HepG2 (cell line): Measurements from ENCODE around the gene ATG16L2. TPM values are rescaled to one million over a fixed set of nuclear protein-coding genes. Genes with fewer than 3 reads are reported as not detected.

Experiments
- ARID2 ChIP-seq: sonication (generic); formaldehyde crosslinking; IDR thresholded peaks from 2 replicates; pipeline ENCODE4 v1.8.1; 2022; ENCODE audit warnings: mild to moderate bottlenecking, missing genetic modification reagents, borderline replicate concordance
- CEBPB ChIP-seq: IDR thresholded peaks from 2 replicates; pipeline ENCODE4 v1.6.1; 2011; ENCODE audit warnings: low read depth, low read length, improper control_type of control experiment, borderline replicate concordance
- HNRNPUL1 ChIP-seq: fragments of 200-400 bp; formaldehyde crosslinking; IDR thresholded peaks from 2 replicates; pipeline ENCODE4 v1.6.1; 2017; ENCODE audit warnings: low read depth, mild to moderate bottlenecking, low read length, moderate library complexity
- JARID2 ChIP-seq: sonication (generic); formaldehyde crosslinking; IDR thresholded peaks from 2 replicates; pipeline ENCODE4 v1.8.1; 2023; ENCODE audit warnings: missing genetic modification reagents, inconsistent platforms; ENCODE audit not compliant: insufficient replicate concordance
- KMT2A ChIP-seq: sonication (generic); formaldehyde crosslinking; IDR thresholded peaks from 2 replicates; pipeline ENCODE4 v1.4.0; 2020; ENCODE audit warnings: missing genetic modification reagents
- MAFG ChIP-seq: sonication (generic); formaldehyde crosslinking; IDR thresholded peaks from 2 replicates; pipeline ENCODE4 v1.5.1; 2020; ENCODE audit warnings: mild to moderate bottlenecking, missing genetic modification reagents
- NCOA2 ChIP-seq: sonication (generic); formaldehyde crosslinking; IDR thresholded peaks from 2 replicates; pipeline ENCODE4 v1.8.0; 2022; ENCODE audit warnings: inconsistent platforms
- PHF5A ChIP-seq: IDR thresholded peaks from one replicate; pipeline ENCODE4 v1.6.1; 2018; ENCODE audit warnings: low read depth, missing genetic modification reagents; ENCODE audit not compliant: unreplicated experiment
- PRPF4 ChIP-seq: fragments of 200-400 bp; formaldehyde crosslinking; IDR thresholded peaks from 2 replicates; pipeline ENCODE4 v1.6.1; 2016; ENCODE audit warnings: low read length, low read depth; ENCODE audit not compliant: poor library complexity, severe bottlenecking
- SIX1 ChIP-seq: sonication (generic); formaldehyde crosslinking; IDR thresholded peaks from 2 replicates; pipeline ENCODE4 v1.4.0; 2020; ENCODE audit warnings: missing genetic modification reagents, borderline replicate concordance
- SRSF9 ChIP-seq: fragments of 200-400 bp; formaldehyde crosslinking; IDR thresholded peaks from 2 replicates; pipeline ENCODE4 v1.6.1; 2018; ENCODE audit warnings: borderline replicate concordance, mild to moderate bottlenecking, low read depth, low read length; ENCODE audit not compliant: insufficient read depth, poor library complexity, severe bottlenecking
- SUZ12 ChIP-seq: fragments of 150-350 bp; IDR thresholded peaks from 2 replicates; pipeline ENCODE4 v1.6.1; 2014; ENCODE audit warnings: low read depth, low read length
- ZFY ChIP-seq: sonication (generic); formaldehyde crosslinking; IDR thresholded peaks from 2 replicates; pipeline ENCODE4 v1.4.0; 2020; ENCODE audit warnings: missing genetic modification reagents
- ZNF761 ChIP-seq: sonication (generic); formaldehyde crosslinking; conservative IDR thresholded peaks from 2 replicates; pipeline ENCODE4 v1.4.0; 2020; ENCODE audit warnings: mild to moderate bottlenecking, missing genetic modification reagents
- polyA plus RNA-seq, 8 experiments: library from polyadenylated mRNA; depleted of rRNA in 3 of 8; stranded (reverse) in 7 of 8; unstranded in 1 of 8; fragments of >200 nt; fragmentation: Illumina TruSeq in 4 of 8; extraction: Trizol in 4 of 8; gene quantifications; 2 replicates each; pipeline versions ENCODE4 v1.2.1 to v1.2.3, GENCODE V29; 2011 to 2016; ENCODE audit warnings: low read depth in 4 of 8, missing spikeins in 1 of 8, mixed read lengths in 1 of 8; ENCODE audit not compliant: insufficient read depth in 1 of 8
- total RNA-seq, 5 experiments: library from RNA; depleted of rRNA; stranded (reverse); fragments of >200 nt; fragmentation: Illumina TruSeq; extraction: Trizol; gene quantifications; 2 replicates each; pipeline ENCODE4 v1.2.3, GENCODE V29; 2016; ENCODE audit warnings: low read depth in 1 of 5
- TF ChIP-seq, protein P1 (sequence below): sonication (generic); formaldehyde crosslinking; IDR thresholded peaks from 2 replicates; pipeline ENCODE4 v1.4.0; 2020; ENCODE audit warnings: mild to moderate bottlenecking, missing genetic modification reagents
- TF ChIP-seq, protein P2 (sequence below): sonication (generic); formaldehyde crosslinking; IDR thresholded peaks from 2 replicates; pipeline ENCODE4 v1.8.1; 2023; ENCODE audit warnings: mild to moderate bottlenecking, moderate library complexity, missing genetic modification reagents
- TF ChIP-seq, protein P3 (sequence below), 2 experiments: sonication (generic) in 1 of 2; formaldehyde crosslinking in 1 of 2; IDR thresholded peaks; 2 replicates each; pipeline versions ENCODE4 v1.5.1 to v1.6.1; 2011 to 2020; ENCODE audit warnings: borderline replicate concordance in 1 of 2, low read depth in 1 of 2, low read length in 1 of 2, mild to moderate bottlenecking in 1 of 2, missing genetic modification reagents in 1 of 2, moderate library complexity in 1 of 2

The ATG16L2 gene
- total and polyA plus RNA-seq, 2 of the 13 experiments (the other 11 are each of a cell fraction or from before 2014, with no cell fraction given): 6.2 to 14.8 TPM

DNA sequence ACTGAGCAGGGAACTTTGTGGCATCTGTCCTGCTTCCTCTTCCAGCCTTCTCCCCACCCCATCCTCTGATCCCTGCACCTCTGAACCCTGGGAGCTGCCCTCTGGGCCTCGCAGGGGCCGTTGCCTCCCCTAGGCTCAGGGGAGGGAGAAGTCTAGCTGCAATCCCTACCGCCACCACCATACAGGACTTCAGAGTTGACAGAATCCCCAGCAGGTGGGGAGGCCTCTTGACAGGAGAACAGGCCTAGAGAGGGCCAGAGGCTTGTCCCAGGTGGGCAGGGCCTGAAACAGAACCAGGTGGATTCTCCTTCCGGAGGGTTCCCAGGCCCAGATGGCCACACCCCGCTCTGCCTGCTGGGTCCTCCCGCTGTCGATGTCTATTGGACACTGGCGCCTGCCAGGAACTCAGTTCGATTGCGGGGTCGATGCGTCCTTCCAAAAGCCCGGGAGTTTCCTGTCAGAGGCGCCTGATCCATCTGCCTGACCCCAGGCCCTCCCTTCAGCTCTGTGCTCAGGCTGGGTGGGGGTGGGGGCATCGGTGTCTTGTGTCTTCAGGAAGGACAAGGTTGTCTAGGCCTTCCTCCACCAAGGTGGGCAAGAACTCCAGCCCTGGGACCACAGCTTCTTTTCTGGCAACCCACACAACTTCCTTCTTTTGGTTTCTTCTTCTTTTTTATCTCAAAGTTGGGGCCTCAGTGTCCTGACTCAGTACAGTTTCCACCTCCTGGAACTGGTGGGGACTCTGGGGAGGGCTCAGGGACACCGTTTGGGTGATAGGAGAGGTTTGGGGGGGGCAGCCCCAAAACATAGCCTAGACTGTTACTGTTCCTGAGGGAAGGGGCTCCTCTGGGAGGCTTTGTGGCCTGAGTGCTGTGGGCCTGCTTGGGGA lies 26.8 kb upstream of the ATG16L2 start (continued):
- TF ChIP-seq, protein P1, sequence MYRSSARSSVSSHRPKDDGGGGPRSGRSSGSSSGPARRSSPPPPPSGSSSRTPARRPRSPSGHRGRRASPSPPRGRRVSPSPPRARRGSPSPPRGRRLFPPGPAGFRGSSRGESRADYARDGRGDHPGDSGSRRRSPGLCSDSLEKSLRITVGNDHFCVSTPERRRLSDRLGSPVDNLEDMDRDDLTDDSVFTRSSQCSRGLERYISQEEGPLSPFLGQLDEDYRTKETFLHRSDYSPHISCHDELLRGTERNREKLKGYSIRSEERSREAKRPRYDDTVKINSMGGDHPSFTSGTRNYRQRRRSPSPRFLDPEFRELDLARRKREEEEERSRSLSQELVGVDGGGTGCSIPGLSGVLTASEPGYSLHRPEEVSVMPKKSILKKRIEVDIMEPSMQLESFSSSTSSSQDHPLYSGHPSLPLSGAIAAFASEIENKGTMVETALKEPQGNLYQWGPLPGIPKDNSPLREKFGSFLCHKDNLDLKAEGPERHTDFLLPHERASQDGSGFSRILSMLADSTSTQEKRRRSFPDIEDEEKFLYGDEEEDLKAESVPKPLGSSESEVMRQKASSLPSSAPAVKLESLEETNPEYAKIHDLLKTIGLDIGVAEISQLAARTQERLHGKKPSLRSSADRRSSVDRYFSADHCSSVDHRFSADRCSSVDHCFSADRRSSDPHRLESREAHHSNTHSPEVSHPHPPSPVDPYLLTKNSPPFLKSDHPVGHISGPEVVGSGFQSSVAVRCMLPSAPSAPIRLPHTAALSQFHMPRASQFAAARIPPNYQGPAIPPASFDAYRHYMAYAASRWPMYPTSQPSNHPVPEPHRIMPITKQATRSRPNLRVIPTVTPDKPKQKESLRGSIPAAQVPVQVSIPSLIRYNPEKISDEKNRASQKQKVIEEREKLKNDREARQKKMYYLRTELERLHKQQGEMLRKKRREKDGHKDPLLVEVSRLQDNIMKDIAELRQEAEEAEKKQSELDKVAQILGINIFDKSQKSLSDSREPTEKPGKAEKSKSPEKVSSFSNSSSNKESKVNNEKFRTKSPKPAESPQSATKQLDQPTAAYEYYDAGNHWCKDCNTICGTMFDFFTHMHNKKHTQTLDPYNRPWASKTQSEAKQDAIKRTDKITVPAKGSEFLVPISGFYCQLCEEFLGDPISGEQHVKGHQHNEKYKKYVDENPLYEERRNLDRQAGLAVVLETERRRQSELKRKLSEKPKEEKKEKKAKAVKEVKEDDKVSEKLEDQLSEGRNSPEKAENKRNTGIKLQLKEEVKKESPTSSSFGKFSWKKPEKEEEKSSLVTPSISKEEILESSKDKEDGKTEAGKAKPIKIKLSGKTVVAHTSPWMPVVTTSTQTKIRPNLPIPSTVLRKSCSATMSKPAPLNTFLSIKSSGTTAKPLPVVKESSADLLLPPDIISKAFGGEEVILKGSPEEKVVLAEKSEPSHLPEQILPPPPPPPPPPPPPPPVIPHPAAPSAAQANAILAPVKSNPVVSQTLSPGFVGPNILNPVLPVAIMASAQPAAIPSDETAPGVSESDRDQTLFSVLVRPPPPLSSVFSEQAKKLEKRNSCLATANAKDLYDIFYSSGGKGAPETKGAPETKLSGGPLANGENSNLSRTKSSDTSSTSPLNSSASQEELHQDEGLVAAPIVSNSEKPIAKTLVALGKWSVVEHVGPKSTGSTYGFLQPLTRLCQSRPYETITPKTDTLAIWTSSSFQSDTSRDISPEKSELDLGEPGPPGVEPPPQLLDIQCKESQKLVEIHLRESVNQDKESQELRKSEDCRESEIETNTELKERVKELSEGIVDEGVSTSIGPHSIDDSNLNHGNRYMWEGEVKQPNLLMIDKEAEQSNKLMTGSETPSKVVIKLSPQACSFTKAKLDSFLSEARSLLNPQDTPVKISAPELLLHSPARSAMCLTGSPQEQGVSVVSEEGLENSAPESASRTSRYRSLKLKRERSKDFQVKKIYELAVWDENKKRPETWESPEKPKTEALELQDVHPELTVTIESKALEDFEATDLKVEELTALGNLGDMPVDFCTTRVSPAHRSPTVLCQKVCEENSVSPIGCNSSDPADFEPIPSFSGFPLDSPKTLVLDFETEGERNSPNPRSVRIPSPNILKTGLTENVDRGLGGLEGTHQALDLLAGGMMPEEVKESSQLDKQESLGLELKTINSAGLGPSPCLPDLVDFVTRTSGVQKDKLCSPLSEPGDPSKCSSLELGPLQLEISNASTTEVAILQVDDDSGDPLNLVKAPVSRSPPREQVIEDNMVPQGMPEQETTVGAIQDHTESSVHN: peak; percentile 87
- TF ChIP-seq SUZ12 (no peak), JARID2 (no peak), PHF5A (CRISPR knock-in tag) (no peak), ZNF761 (CRISPR knock-in tag) (peak; percentile 90), SRSF9 (no peak), ZFY (peak; percentile 89), NCOA2 (peak; percentile 70), HNRNPUL1 (no peak), KMT2A (CRISPR knock-in tag) (no peak), SIX1 (CRISPR knock-in tag) (no peak), MAFG (CRISPR knock-in tag) (no peak), ARID2 (CRISPR knock-in tag) (no peak), CEBPB (no peak), PRPF4 (no peak)
- TF ChIP-seq, protein P2, sequence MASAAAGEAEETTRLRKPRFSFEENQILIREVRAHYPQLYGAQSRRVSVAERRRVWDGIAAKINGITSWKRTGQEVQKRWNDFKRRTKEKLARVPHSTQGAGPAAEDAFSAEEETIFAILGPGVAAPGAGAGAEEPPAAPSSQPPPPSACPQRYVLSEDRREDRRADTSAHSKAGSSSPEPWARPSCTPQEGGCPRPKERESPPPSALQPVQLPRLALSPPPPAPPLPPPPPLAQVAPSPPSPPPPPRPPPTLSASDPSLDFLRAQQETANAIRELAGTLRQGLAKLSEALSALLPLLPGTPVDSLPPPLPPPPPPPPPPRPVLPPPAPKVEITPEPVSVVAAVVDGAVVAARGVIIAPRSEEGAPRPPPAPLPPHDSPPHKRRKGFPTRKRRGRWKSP (CRISPR knock-in tag): no peak
- TF ChIP-seq, protein P3, sequence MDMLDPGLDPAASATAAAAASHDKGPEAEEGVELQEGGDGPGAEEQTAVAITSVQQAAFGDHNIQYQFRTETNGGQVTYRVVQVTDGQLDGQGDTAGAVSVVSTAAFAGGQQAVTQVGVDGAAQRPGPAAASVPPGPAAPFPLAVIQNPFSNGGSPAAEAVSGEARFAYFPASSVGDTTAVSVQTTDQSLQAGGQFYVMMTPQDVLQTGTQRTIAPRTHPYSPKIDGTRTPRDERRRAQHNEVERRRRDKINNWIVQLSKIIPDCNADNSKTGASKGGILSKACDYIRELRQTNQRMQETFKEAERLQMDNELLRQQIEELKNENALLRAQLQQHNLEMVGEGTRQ (IDR thresholded peaks at IDR 0.05; ENCODE audit: low read depth, low read length): no peak
- TF ChIP-seq, protein P3 (CRISPR knock-in tag; IDR thresholded peaks at IDR 0.05; ENCODE audit: borderline replicate concordance): no peak
